IMR-90 (cell line): Measurements from ENCODE around the gene L1CAM. TPM values are rescaled to one million over a fixed set of nuclear protein-coding genes. Genes with fewer than 3 reads are reported as not detected.

Experiments
- ATAC-seq: fragments of 200-7000 bp; cut with Tn5 transposase; 2 replicates; pipeline ENCODE4 v1.9.1; 2020; ENCODE audit warnings: low read depth, mild to moderate bottlenecking, moderate library complexity
- BruUV-seq: library from RNA; stranded (reverse); fragments of 400-500 nt; replicated peaks from 2 replicates; lab custom pipeline; 2021; lab: Mats Ljungman, UMichigan
- CTCF ChIA-PET: fragments of 300-600 bp; formaldehyde crosslinking; extraction: SDS; loops from one replicate; lab custom pipeline; 2021; ENCODE audit warnings: antibody characterized with exemption; lab: Yijun Ruan, JAX
- POLR2A ChIA-PET: fragments of 300-600 bp; sonication (Branson Sonifier 250); formaldehyde crosslinking; loops from one replicate; lab custom pipeline; 2022; ENCODE audit warnings: antibody characterized with exemption; ENCODE audit not compliant: unreplicated experiment; lab: Charles Lee
- DNase-seq: peaks from one replicate; pipeline ENCODE4 v3.0.0; 2013
- H2AFZ ChIP-seq: replicated peaks from 2 replicates; pipeline ENCODE3; 2013; ENCODE audit warnings: low read length, mild to moderate bottlenecking; ENCODE audit not compliant: poor library complexity
- H2AK5ac ChIP-seq: 2 replicates; pipeline ENCODE4 v1.6.1; 2013; ENCODE audit warnings: low read depth, low read length, inconsistent platforms
- H2AK9ac ChIP-seq: replicated peaks from 2 replicates; pipeline ENCODE3; 2013; ENCODE audit warnings: mild to moderate bottlenecking, low read depth, low read length, moderate library complexity; ENCODE audit not compliant: poor library complexity
- H2BK120ac ChIP-seq: 2 replicates; pipeline ENCODE4 v1.6.1; 2013; ENCODE audit warnings: low read depth, low read length, inconsistent platforms
- H2BK15ac ChIP-seq: 3 replicates; pipeline ENCODE4 v1.6.1; 2013; ENCODE audit warnings: low read depth, low read length, inconsistent platforms
- H2BK20ac ChIP-seq: 2 replicates; pipeline ENCODE4 v1.6.1; 2013; ENCODE audit warnings: low read depth, mild to moderate bottlenecking, inconsistent platforms, low read length, moderate library complexity
- H2BK5ac ChIP-seq: 2 replicates; pipeline ENCODE4 v1.6.1; 2013; ENCODE audit warnings: mild to moderate bottlenecking, low read depth, low read length, inconsistent platforms; ENCODE audit not compliant: poor library complexity, severe bottlenecking
- H3K14ac ChIP-seq: replicated peaks from 2 replicates; pipeline ENCODE4 v1.6.1; 2013; ENCODE audit warnings: low read depth, low read length, inconsistent platforms
- H3K18ac ChIP-seq: 2 replicates; pipeline ENCODE4 v1.6.1; 2013; ENCODE audit warnings: low read depth, low read length, control low read depth
- H3K23ac ChIP-seq: 2 replicates; pipeline ENCODE4 v1.6.1; 2013; ENCODE audit warnings: low read depth, low read length, inconsistent platforms
- H3K27ac ChIP-seq: 2 replicates; pipeline ENCODE4 v1.5.1; 2013; ENCODE audit warnings: mild to moderate bottlenecking, control low read depth, low read length; ENCODE audit not compliant: insufficient read depth
- H3K27me3 ChIP-seq: 2 replicates; pipeline ENCODE4 v1.6.1; 2013; ENCODE audit warnings: low read length; ENCODE audit not compliant: control insufficient read depth, insufficient read depth
- H3K36me3 ChIP-seq: 2 replicates; pipeline ENCODE4 v1.6.1; 2013; ENCODE audit warnings: low read length, mixed read lengths; ENCODE audit not compliant: control insufficient read depth, insufficient read depth
- H3K4ac ChIP-seq: 2 replicates; pipeline ENCODE4 v1.6.1; 2013; ENCODE audit warnings: low read depth, low read length, inconsistent platforms
- H3K4me1 ChIP-seq: 2 replicates; pipeline ENCODE4 v1.6.1; 2013; ENCODE audit warnings: low read length, mixed read lengths; ENCODE audit not compliant: control insufficient read depth, insufficient read depth
- H3K4me2 ChIP-seq: 2 replicates; pipeline ENCODE4 v1.6.1; 2013; ENCODE audit warnings: low read depth, mild to moderate bottlenecking, control low read depth, low read length, moderate library complexity
- H3K4me3 ChIP-seq: 2 replicates; pipeline ENCODE4 v1.5.1; 2013; ENCODE audit warnings: low read depth, mild to moderate bottlenecking, control low read depth, low read length, moderate library complexity; ENCODE audit not compliant: insufficient read depth
- H3K56ac ChIP-seq: 2 replicates; pipeline ENCODE4 v1.6.1; 2013; ENCODE audit warnings: low read length, inconsistent platforms; ENCODE audit not compliant: insufficient read depth; ENCODE audit errors: extremely low read depth
- H3K79me1 ChIP-seq, 2 experiments: 2 replicates each; pipeline ENCODE4 v1.6.1; 2013; ENCODE audit warnings: low read length in 2 of 2, inconsistent platforms in 1 of 2, low read depth in 1 of 2
- H3K9ac ChIP-seq: 2 replicates; pipeline ENCODE4 v1.6.1; 2013; ENCODE audit warnings: low read depth, low read length, control low read depth
- H3K9me1 ChIP-seq: 2 replicates; pipeline ENCODE4 v1.6.1; 2013; ENCODE audit warnings: low read length, inconsistent platforms; ENCODE audit not compliant: insufficient read depth
- H3K9me3 ChIP-seq: 2 replicates; pipeline ENCODE4 v1.6.1; 2013; ENCODE audit warnings: low read length; ENCODE audit not compliant: control insufficient read depth, insufficient read depth
- H4K20me1 ChIP-seq: 2 replicates; pipeline ENCODE4 v1.6.1; 2013; ENCODE audit warnings: low read length, inconsistent platforms; ENCODE audit not compliant: insufficient read depth
- H4K5ac ChIP-seq: 2 replicates; pipeline ENCODE4 v1.6.1; 2013; ENCODE audit warnings: mild to moderate bottlenecking, low read depth, low read length, control low read depth
- H4K8ac ChIP-seq, 2 experiments: 2 replicates each; pipeline ENCODE4 v1.6.1; 2013; ENCODE audit warnings: low read depth in 2 of 2, low read length in 2 of 2, control low read depth in 1 of 2, inconsistent platforms in 1 of 2
- H4K91ac ChIP-seq: 2 replicates; pipeline ENCODE4 v1.6.1; 2013; ENCODE audit warnings: low read depth, low read length, inconsistent platforms; ENCODE audit not compliant: insufficient read depth
- CTCF ChIP-seq: conservative IDR thresholded peaks from 2 replicates; pipeline ENCODE4 v1.5.1; 2012; ENCODE audit warnings: mild to moderate bottlenecking, low read depth, low read length, improper control_type of control experiment
- MXI1 ChIP-seq: IDR thresholded peaks from 2 replicates; pipeline ENCODE4 v1.6.1; 2012; ENCODE audit warnings: low read depth, mild to moderate bottlenecking, low read length, moderate library complexity, borderline replicate concordance
- RAD21 ChIP-seq: IDR thresholded peaks from 2 replicates; pipeline ENCODE4 v1.6.1; 2012; ENCODE audit warnings: low read length, improper control_type of control experiment
- WGBS, 2 experiments: methylation state at CpG; one replicate each; pipeline versions ENCODE4 v1.1.5 to v1.1.7; 2013; ENCODE audit warnings: missing lambda C conversion rate in 2 of 2; ENCODE audit not compliant: insufficient read length in 1 of 2; ENCODE audit errors: extremely low coverage in 2 of 2; 5-methylcytosine and 5-hydroxymethylcytosine counted together
- dilution Hi-C: fragments of 300-500 bp; cut with HindIII; formaldehyde crosslinking; loops from one replicate; pipeline ENCODE4 v1.14.3; 2018; ENCODE audit warnings: low sequenced_read_pairs; ENCODE audit not compliant: unreplicated experiment
- in situ Hi-C: fragments of 300-500 bp; cut with MboI; formaldehyde crosslinking; loops from 3 replicates; pipeline ENCODE4 v1.14.3; 2019; ENCODE audit warnings: low sequenced_read_pairs, inconsistent platforms, mixed read lengths
- intact Hi-C: fragments of 100-400 bp; cut with micrococcal nuclease; formaldehyde crosslinking; loops from 2 replicates; pipeline ENCODE4 v1.10.0; 2022
- polyA plus RNA-seq, 3 experiments: library from polyadenylated mRNA; depleted of rRNA; stranded (reverse); fragments of >200 nt; gene quantifications; 2 replicates each; pipeline ENCODE4 v1.2.3, GENCODE V29; 2012; ENCODE audit warnings: low replicate concordance in 1 of 3
- total RNA-seq: library from RNA; depleted of rRNA; stranded (reverse); fragments of >200 nt; gene quantifications from 2 replicates; pipeline ENCODE4 v1.2.3, GENCODE V29; 2012

L1CAM gene
- total and polyA plus RNA-seq, 2 of the 4 experiments (the other 2 are of a cell fraction), result 0.36 to 1.9 TPM

- TF ChIP-seq MXI1, result no peak
These were observed 55.1 kb downstream of the L1CAM start (continued) for GRCh38 chrX:153830640-153831428.

- H4K20me1 ChIP-seq, result no peaks in the 10 kb centered on the region; the same call in 1 of the 2 replicates
- no peak within 1 kb of the TSS for H3K14ac ChIP-seq
- H3K27me3 ChIP-seq, result peaks cover 53% of the 10 kb centered on the region
- no peak within 1 kb of the TSS; the same call in 1 of the 2 replicates for H3K4me3 ChIP-seq
- no peak within 1 kb of the TSS for H2AK9ac ChIP-seq
- H2BK120ac ChIP-seq, result no peak within 1 kb of the TSS
- no peaks in the 10 kb centered on the region for H3K4me1 ChIP-seq
- H3K9ac ChIP-seq, result no peak within 1 kb of the TSS
- ChIA-PET POLR2A (no interaction called here), CTCF (no interaction called here)
- TF ChIP-seq CTCF, result no peak
- no peak for TF ChIP-seq RAD21
- no peaks in the 10 kb centered on the region for H3K9me1 ChIP-seq
- H4K91ac ChIP-seq, result no peak within 1 kb of the TSS
- 24% methylated on average over 19 of the region's 97 CpGs; no CpG with 5 or more reads in 1 of the 2 experiments for WGBS, 2 experiments
- H3K56ac ChIP-seq, result no peak within 1 kb of the TSS
- H4K5ac ChIP-seq, result no peak within 1 kb of the TSS
- H4K8ac ChIP-seq, result no peak within 1 kb of the TSS
- no peak within 1 kb of the TSS for H3K23ac ChIP-seq
- in situ Hi-C loops, result no loop called here
- BruUV-seq, result no TSS peak
- no peak within 1 kb of the TSS for H3K27ac ChIP-seq
- dilution Hi-C loops, result no loop called here
- no peak within 1 kb of the TSS for H2BK5ac ChIP-seq
- H2AK5ac ChIP-seq, result no peak within 1 kb of the TSS
- peak within 1 kb of the TSS; percentile 32 for H2AFZ ChIP-seq
- H3K18ac ChIP-seq, result no peak within 1 kb of the TSS
- no peak within 1 kb of the TSS for H2BK20ac ChIP-seq
- DNase-seq (no peak), ATAC-seq (peak; percentile 21; the same call in 1 of the 2 replicates)
- no peak within 1 kb of the TSS for H2BK15ac ChIP-seq
- no peak within 1 kb of the TSS for H3K4ac ChIP-seq
- H3K36me3 ChIP-seq, result no peaks in the 10 kb centered on the region
- no peaks in the 10 kb centered on the region for H3K79me1 ChIP-seq
- H3K4me2 ChIP-seq, result no peak within 1 kb of the TSS; the same call in 1 of the 2 replicates
- peaks cover 18% of the 10 kb centered on the region; the same call in 1 of the 2 replicates for H3K9me3 ChIP-seq
- intact Hi-C loops, result loop anchor here (2.0 kb wide), 1 partner anchor 71 kb away; no protein-coding TSS in a partner anchor
These were observed 56.0 kb downstream of the L1CAM start, which contains the start of gene PDZD4 for GRCh38 chrX:153829799-153830639. PDZD4 (minus strand) TSS chrX:153830544; CDS start chrX:153830298, 246 bp downstream.
